HL-60 (cell line): ENCODE data around the gene IGF1.
A peak's percentile ranks its signal among the peaks of the same experiment; 100 is the strongest.

ENCODE experiments used
- DNase-seq, 2 experiments: peaks; one replicate each; pipeline ENCODE4 v3.0.0-alpha.2; 2010 to 2020; ENCODE audit warnings: low read depth in 1 of 2, low spot score in 1 of 2
- H3K27ac ChIP-seq: fragments of 250-450 bp; sonication (Bioruptor Pico); replicated peaks from 2 replicates; pipeline ENCODE4 v1.5.1; 2020; ENCODE audit warnings: mild to moderate bottlenecking, moderate library complexity
- H3K27me3 ChIP-seq: fragments of 250-450 bp; sonication (Bioruptor Pico); 2 replicates; pipeline ENCODE4 v1.5.1; 2021; ENCODE audit warnings: mild to moderate bottlenecking, moderate library complexity; ENCODE audit not compliant: insufficient read depth, poor library complexity, severe bottlenecking
- H3K4me3 ChIP-seq: replicated peaks from 2 replicates; pipeline ENCODE4 v1.5.1; 2011; ENCODE audit warnings: mild to moderate bottlenecking, control low read depth, low read length; ENCODE audit not compliant: insufficient read depth
- GABPA ChIP-seq: IDR thresholded peaks from 2 replicates; pipeline ENCODE4 v1.6.1; 2012; ENCODE audit warnings: low read depth
- POLR2AphosphoS5 ChIP-seq: IDR thresholded peaks from 2 replicates; pipeline ENCODE4 v1.6.1; 2012; ENCODE audit warnings: low read depth
- SPI1 ChIP-seq: IDR thresholded peaks from 2 replicates; pipeline ENCODE4 v1.6.1; 2012; ENCODE audit warnings: low read depth, mild to moderate bottlenecking, borderline replicate concordance
- TF ChIP-seq, protein P1 (sequence below): IDR thresholded peaks from one replicate; pipeline ENCODE4 v1.5.1; 2011; ENCODE audit warnings: low read length, control low read depth, inconsistent platforms; ENCODE audit not compliant: insufficient read depth
- TF ChIP-seq, protein P2 (sequence below): IDR thresholded peaks from 2 replicates; pipeline ENCODE4 v1.6.1; 2012; ENCODE audit warnings: low read depth; ENCODE audit not compliant: insufficient replicate concordance

Gene IGF1

DNA sequence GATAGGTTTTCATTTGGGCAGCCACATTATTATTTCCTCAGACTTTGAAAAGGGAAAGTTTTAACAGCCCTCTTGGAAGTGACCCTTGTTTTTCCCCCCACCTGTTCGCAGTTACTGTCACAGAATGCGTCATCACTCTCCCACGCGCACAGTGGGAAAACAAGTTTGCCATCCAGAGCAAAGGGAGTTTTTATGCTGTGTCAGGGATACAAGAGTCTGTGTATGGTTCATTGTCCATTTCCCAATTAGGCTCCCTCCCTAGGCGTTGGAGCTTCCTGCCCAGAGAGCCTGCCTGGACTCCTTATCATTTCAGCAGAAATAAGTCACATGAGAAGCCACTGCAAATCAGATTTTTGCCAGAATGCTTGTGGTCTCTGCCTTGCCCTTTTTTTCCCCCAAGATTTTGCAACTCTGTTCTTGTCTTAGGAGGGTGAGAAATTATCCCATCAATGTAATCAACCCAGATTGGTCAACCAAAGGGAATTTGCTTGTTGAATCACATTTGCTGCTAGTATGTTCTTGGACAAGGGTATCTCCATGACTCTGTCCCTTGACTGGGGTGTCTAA, 104.1 kb downstream of the IGF1 start:
- TF ChIP-seq, protein P1, sequence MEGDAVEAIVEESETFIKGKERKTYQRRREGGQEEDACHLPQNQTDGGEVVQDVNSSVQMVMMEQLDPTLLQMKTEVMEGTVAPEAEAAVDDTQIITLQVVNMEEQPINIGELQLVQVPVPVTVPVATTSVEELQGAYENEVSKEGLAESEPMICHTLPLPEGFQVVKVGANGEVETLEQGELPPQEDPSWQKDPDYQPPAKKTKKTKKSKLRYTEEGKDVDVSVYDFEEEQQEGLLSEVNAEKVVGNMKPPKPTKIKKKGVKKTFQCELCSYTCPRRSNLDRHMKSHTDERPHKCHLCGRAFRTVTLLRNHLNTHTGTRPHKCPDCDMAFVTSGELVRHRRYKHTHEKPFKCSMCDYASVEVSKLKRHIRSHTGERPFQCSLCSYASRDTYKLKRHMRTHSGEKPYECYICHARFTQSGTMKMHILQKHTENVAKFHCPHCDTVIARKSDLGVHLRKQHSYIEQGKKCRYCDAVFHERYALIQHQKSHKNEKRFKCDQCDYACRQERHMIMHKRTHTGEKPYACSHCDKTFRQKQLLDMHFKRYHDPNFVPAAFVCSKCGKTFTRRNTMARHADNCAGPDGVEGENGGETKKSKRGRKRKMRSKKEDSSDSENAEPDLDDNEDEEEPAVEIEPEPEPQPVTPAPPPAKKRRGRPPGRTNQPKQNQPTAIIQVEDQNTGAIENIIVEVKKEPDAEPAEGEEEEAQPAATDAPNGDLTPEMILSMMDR = no peak
- TF ChIP-seq, protein P2, sequence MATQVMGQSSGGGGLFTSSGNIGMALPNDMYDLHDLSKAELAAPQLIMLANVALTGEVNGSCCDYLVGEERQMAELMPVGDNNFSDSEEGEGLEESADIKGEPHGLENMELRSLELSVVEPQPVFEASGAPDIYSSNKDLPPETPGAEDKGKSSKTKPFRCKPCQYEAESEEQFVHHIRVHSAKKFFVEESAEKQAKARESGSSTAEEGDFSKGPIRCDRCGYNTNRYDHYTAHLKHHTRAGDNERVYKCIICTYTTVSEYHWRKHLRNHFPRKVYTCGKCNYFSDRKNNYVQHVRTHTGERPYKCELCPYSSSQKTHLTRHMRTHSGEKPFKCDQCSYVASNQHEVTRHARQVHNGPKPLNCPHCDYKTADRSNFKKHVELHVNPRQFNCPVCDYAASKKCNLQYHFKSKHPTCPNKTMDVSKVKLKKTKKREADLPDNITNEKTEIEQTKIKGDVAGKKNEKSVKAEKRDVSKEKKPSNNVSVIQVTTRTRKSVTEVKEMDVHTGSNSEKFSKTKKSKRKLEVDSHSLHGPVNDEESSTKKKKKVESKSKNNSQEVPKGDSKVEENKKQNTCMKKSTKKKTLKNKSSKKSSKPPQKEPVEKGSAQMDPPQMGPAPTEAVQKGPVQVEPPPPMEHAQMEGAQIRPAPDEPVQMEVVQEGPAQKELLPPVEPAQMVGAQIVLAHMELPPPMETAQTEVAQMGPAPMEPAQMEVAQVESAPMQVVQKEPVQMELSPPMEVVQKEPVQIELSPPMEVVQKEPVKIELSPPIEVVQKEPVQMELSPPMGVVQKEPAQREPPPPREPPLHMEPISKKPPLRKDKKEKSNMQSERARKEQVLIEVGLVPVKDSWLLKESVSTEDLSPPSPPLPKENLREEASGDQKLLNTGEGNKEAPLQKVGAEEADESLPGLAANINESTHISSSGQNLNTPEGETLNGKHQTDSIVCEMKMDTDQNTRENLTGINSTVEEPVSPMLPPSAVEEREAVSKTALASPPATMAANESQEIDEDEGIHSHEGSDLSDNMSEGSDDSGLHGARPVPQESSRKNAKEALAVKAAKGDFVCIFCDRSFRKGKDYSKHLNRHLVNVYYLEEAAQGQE = no peak
- TF ChIP-seq SPI1 (no peak), GABPA (no peak), POLR2AphosphoS5 (no peak)
- Histone ChIP-seq H3K27ac (no peak overlapping the region), H3K27me3 (no peaks in the 10 kb centered on the region), H3K4me3 (no peak overlapping the region)
- no peak for DNase-seq

DNA sequence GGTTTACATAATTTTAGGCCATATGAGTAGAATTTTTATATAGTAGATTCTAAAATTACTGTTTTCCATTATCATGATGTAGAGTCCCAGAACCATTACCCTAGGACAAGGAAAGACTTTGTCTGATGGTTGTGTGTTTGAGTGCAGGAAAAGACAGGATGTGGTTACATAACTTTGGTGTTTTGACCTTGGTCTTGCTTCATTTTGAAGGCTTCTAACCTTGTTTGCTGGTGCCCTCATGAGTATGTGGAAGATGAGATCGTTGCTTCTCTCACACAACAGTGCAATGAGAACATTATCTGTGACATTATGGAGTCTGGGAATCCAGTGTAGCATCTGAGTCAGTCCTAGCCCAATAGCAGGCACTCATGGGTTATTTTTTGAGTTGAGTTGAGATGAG, 106.2 kb downstream of the IGF1 start:
- Histone ChIP-seq H3K4me3 (no peak overlapping the region), H3K27ac (no peak overlapping the region), H3K27me3 (no peaks in the 10 kb centered on the region)
- peak; percentile 3 to 35 for DNase-seq
- TF ChIP-seq, protein P1 = no peak
- TF ChIP-seq POLR2AphosphoS5 = no peak
- no peak for TF ChIP-seq SPI1
- no peak for TF ChIP-seq GABPA
- TF ChIP-seq, protein P2 = no peak

DNA sequence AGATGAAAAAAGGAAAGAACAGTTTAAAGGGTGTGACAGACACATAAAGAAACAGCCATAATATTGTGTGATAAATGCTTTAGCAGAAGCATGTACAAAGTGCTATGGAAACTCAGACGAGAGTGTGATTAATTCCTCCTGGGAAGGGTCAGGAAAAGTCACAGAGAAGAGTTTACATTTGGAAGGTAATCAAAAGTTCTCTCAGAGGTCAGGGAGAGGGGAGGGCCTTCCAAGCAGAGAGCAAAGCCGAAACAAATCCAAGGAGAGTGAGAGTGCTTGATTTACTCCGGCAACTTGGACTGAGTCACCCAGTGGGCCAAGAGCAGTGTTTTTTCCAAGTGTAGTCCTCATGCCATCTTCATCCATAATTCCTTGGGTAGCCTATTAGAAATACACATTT, 108.3 kb downstream of the IGF1 start:
- TF ChIP-seq SPI1 (no peak), POLR2AphosphoS5 (no peak), GABPA (no peak)
- TF ChIP-seq, protein P1 = no peak
- TF ChIP-seq, protein P2 = no peak
- no peak overlapping the region for H3K27ac ChIP-seq
- H3K27me3 ChIP-seq = no peaks in the 10 kb centered on the region
- H3K4me3 ChIP-seq = no peak overlapping the region
- no peak for DNase-seq
